HepG2 (cell line): ENCODE results near the gene MCM3. TPM values are rescaled to one million over a fixed set of nuclear protein-coding genes. Genes with fewer than 3 reads are reported as not detected.
A peak's percentile ranks its signal among the peaks of the same experiment; 100 is the strongest.

Source experiments
- ATAC-seq: fragments of 200-7000 bp; cut with Tn5 transposase; 3 replicates; pipeline ENCODE4 v1.9.1; 2020; ENCODE audit warnings: mild to moderate bottlenecking, moderate library complexity
- BruUV-seq: library from RNA; stranded (reverse); fragments of 400-500 nt; replicated peaks from 2 replicates; lab custom pipeline; 2021; lab: Mats Ljungman, UMichigan
- CTCF ChIA-PET: fragments of 300-600 bp; formaldehyde crosslinking; extraction: SDS; loops from one replicate; lab custom pipeline; 2021; ENCODE audit warnings: low total read pairs, inconsistent platforms, low intra/inter-chr PET ratio; lab: Yijun Ruan, JAX
- POLR2A ChIA-PET: fragments of 350-600 bp; sonication (Branson Sonifier 250); formaldehyde crosslinking; loops from one replicate; lab custom pipeline; 2020; ENCODE audit warnings: antibody characterized with exemption, inconsistent platforms; lab: Yijun Ruan, JAX
- DNase-seq: peaks from one replicate; pipeline ENCODE4 v3.0.0-alpha.2; 2015; ENCODE audit warnings: low spot score
- FAIRE-seq: peaks from 3 replicates; lab custom pipeline; 2011; peaks lifted over from hg19 to GRCh38; lab: Jason Lieb, UNC
- H2AFZ ChIP-seq: one replicate; pipeline ENCODE4 v1.6.1; 2011; ENCODE audit warnings: low read length, inconsistent platforms
- H3K27ac ChIP-seq: fragments of 300-600 bp; 3 replicates; pipeline ENCODE4 v1.8.0; 2011; ENCODE audit warnings: mixed run types, mild to moderate bottlenecking, mixed read lengths, low read length, inconsistent platforms; ENCODE audit not compliant: insufficient read depth; ENCODE audit errors: extremely low read length
- H3K27me3 ChIP-seq, 2 experiments: fragments of 200-600 bp in 1 of 2; 2 replicates in 1 of 2; 3 replicates in 1 of 2; pipeline versions ENCODE4 v1.6.0 to v1.8.0; 2011; ENCODE audit warnings: low read length in 2 of 2, mild to moderate bottlenecking in 2 of 2, moderate library complexity in 2 of 2, inconsistent platforms in 1 of 2; ENCODE audit not compliant: insufficient read depth in 2 of 2, control insufficient read depth in 1 of 2
- H3K36me3 ChIP-seq, 2 experiments: fragments of 200-600 bp in 1 of 2; replicated peaks in 1 of 2; 2 replicates in 1 of 2; 3 replicates in 1 of 2; pipeline versions ENCODE4 v1.5.1 to v1.8.0; 2011; ENCODE audit warnings: low read length in 2 of 2, inconsistent platforms in 1 of 2; ENCODE audit not compliant: insufficient read depth in 2 of 2, control insufficient read depth in 1 of 2
- H3K4me1 ChIP-seq: 2 replicates; pipeline ENCODE4 v1.5.1; 2012; ENCODE audit warnings: low read length, inconsistent platforms; ENCODE audit not compliant: insufficient read depth
- H3K4me2 ChIP-seq: 2 replicates; pipeline ENCODE4 v1.6.0; 2011; ENCODE audit warnings: low read depth, low read length, inconsistent platforms
- H3K4me3 ChIP-seq, 3 experiments: fragments of 200-600 bp in 1 of 3; sonication (generic), shearing (Covaris generic) in 1 of 3; replicated peaks in 1 of 3; 2 replicates each; pipeline ENCODE4 v1.5.1; 2011 to 2016; ENCODE audit warnings: low read length in 3 of 3, inconsistent platforms in 2 of 3, low read depth in 2 of 3, mild to moderate bottlenecking in 2 of 3, control low read depth in 1 of 3, mixed read lengths in 1 of 3; ENCODE audit not compliant: insufficient read depth in 1 of 3
- H3K79me2 ChIP-seq: one replicate; pipeline ENCODE4 v1.6.1; 2011; ENCODE audit warnings: low read length, inconsistent platforms; ENCODE audit not compliant: insufficient read depth
- H3K9ac ChIP-seq: 2 replicates; pipeline ENCODE4 v1.6.0; 2011; ENCODE audit warnings: mild to moderate bottlenecking, low read depth, low read length, inconsistent platforms; ENCODE audit not compliant: insufficient read depth
- H3K9me3 ChIP-seq: 2 replicates; pipeline ENCODE4 v1.5.1; 2012; ENCODE audit warnings: mild to moderate bottlenecking, low read length
- H4K20me1 ChIP-seq: 2 replicates; pipeline ENCODE4 v1.6.0; 2011; ENCODE audit warnings: inconsistent platforms, mild to moderate bottlenecking, low read length, moderate library complexity; ENCODE audit not compliant: insufficient read depth
- MZF1 ChIP-seq: sonication (generic); formaldehyde crosslinking; IDR thresholded peaks from 2 replicates; pipeline ENCODE4 v1.8.1; 2023; ENCODE audit warnings: mild to moderate bottlenecking, missing genetic modification reagents, borderline replicate concordance
- NCOA1 ChIP-seq: sonication (generic); formaldehyde crosslinking; IDR thresholded peaks from 2 replicates; pipeline ENCODE4 v1.9.0; 2021; ENCODE audit warnings: missing genetic modification reagents
- NR0B2 ChIP-seq: sonication (generic); formaldehyde crosslinking; IDR thresholded peaks from 2 replicates; pipeline ENCODE4 v1.4.0; 2020; ENCODE audit warnings: mild to moderate bottlenecking, missing genetic modification reagents
- PAWR ChIP-seq: sonication (generic); formaldehyde crosslinking; IDR thresholded peaks from 2 replicates; pipeline ENCODE4 v1.4.0; 2020; ENCODE audit warnings: missing genetic modification reagents, mild to moderate bottlenecking, borderline replicate concordance
- SKIL ChIP-seq: sonication (generic); formaldehyde crosslinking; IDR thresholded peaks from 2 replicates; pipeline ENCODE4 v1.8.0; 2022; ENCODE audit warnings: missing genetic modification reagents, mild to moderate bottlenecking, moderate library complexity, borderline replicate concordance
- ZNF20 ChIP-seq: sonication (generic); formaldehyde crosslinking; IDR thresholded peaks from 2 replicates; pipeline ENCODE4 v1.4.0; 2020; ENCODE audit warnings: mild to moderate bottlenecking, moderate library complexity, missing genetic modification reagents
- WGBS: methylation state at CpG from one replicate; pipeline ENCODE4 v1.1.6; 2017; ENCODE audit warnings: low lambda C conversion rate; 5-methylcytosine and 5-hydroxymethylcytosine counted together
- in situ Hi-C: cut with HindIII; loops from 2 replicates; pipeline ENCODE4 v1.10.0; 2017; ENCODE audit warnings: low pct_unique_long_range_greater_than_20kb; ENCODE audit not compliant: extremely low pct_ligation_motif_present
- intact Hi-C: fragments of 100-400 bp; cut with micrococcal nuclease; formaldehyde crosslinking; loops from one replicate; pipeline ENCODE4 v1.10.0; 2022; ENCODE audit not compliant: unreplicated experiment
- polyA plus RNA-seq, 8 experiments: library from polyadenylated mRNA; depleted of rRNA in 3 of 8; stranded (reverse) in 7 of 8; unstranded in 1 of 8; fragments of >200 nt; fragmentation: Illumina TruSeq in 4 of 8; extraction: Trizol in 4 of 8; gene quantifications; 2 replicates each; pipeline versions ENCODE4 v1.2.1 to v1.2.3, GENCODE V29; 2011 to 2016; ENCODE audit warnings: low read depth in 4 of 8, missing spikeins in 1 of 8, mixed read lengths in 1 of 8; ENCODE audit not compliant: insufficient read depth in 1 of 8
- total RNA-seq, 5 experiments: library from RNA; depleted of rRNA; stranded (reverse); fragments of >200 nt; fragmentation: Illumina TruSeq; extraction: Trizol; gene quantifications; 2 replicates each; pipeline ENCODE4 v1.2.3, GENCODE V29; 2016; ENCODE audit warnings: low read depth in 1 of 5

The MCM3 gene
- total and polyA plus RNA-seq, 2 of the 13 experiments (the other 11 are each of a cell fraction or from before 2014, with no cell fraction given): 164 to 288 TPM

- Histone ChIP-seq H3K9me3 (no peaks in the 10 kb centered on the region), H3K27me3 (no peaks in the 10 kb centered on the region), H3K9ac (no peak overlapping the region), H3K4me3 (no peak overlapping the region), H3K36me3 (no peaks in the 10 kb centered on the region), H3K79me2 (no peaks in the 10 kb centered on the region)
- WGBS: 90% methylated on average over 1 of the region's 1 CpG
- DNase-seq: no peak
- FAIRE-seq: no peak
- no peak for TF ChIP-seq PAWR
- TF ChIP-seq NCOA1 (CRISPR knock-in tag): no peak
- no peak for TF ChIP-seq NR0B2 (CRISPR knock-in tag)
- no peak for TF ChIP-seq MZF1 (CRISPR knock-in tag)
- TF ChIP-seq, all 625 proteins: peak for 0
- no TSS peak for BruUV-seq
- ChIA-PET POLR2A (no interaction called here), CTCF (no interaction called here)
- Histone ChIP-seq H4K20me1 (no peaks in the 10 kb centered on the region), H3K4me2 (no peak overlapping the region), H3K4me1 (peaks cover 57% of the 10 kb centered on the region), H2AFZ (peak overlapping the region; percentile 85), H3K27ac (no peak overlapping the region)
- intact Hi-C loops (no loop called here), in situ Hi-C loops (no loop called here)
- no peak for ATAC-seq
Measured at GRCh38 chr6:52307900-52308372, 23.4 kb upstream of the MCM3 start.

- in situ Hi-C loops (no loop called here), intact Hi-C loops (no loop called here)
- Histone ChIP-seq H3K4me1 (peaks cover 57% of the 10 kb centered on the region), H2AFZ (peak overlapping the region; percentile 85), H3K27ac (no peak overlapping the region), H3K4me2 (no peak overlapping the region), H3K79me2 (no peaks in the 10 kb centered on the region), H3K4me3 (no peak overlapping the region), H3K36me3 (no peaks in the 10 kb centered on the region), H3K27me3 (no peaks in the 10 kb centered on the region), H3K9ac (no peak overlapping the region), H4K20me1 (no peaks in the 10 kb centered on the region), H3K9me3 (no peaks in the 10 kb centered on the region)
- ChIA-PET CTCF (no interaction called here), POLR2A (no interaction called here)
- FAIRE-seq: no peak
- WGBS: 92% methylated on average over 32 of the region's 32 CpGs
- no peak for DNase-seq
- ATAC-seq: no peak
- no peak for TF ChIP-seq SKIL
- 0 out of 2 replicates have a peak, but pooled peaks have one; percentile 39 for TF ChIP-seq ZNF20
- no TSS peak for BruUV-seq
Measured at GRCh38 chr6:52306972-52307870, 22.7 kb upstream of the MCM3 start.
